GM18858 (cell line): ENCODE measurements around the gene CFAP251.
"Not testable (repeated sequence)": the region's sequence is repeated elsewhere in the genome, so short reads cannot be mapped to it uniquely, and the experiment has no call there.

Experiments
- ATAC-seq: cut with Tn5 transposase; IDR thresholded peaks from one replicate; pipeline ENCODE4 v1.9.1; 2021; ENCODE audit not compliant: unreplicated experiment

The CFAP251 gene

GRCh38 chr12:121917950-121918678 lies at the start of gene CFAP251:
CFAP251 (plus strand) TSS chr12:121918592; CDS start chr12:121921306, 2,714 bp downstream.
- peak; percentile 62 for ATAC-seq

GRCh38 chr12:121869229-121869628 lies 49.2 kb upstream of the CFAP251 start:
- not testable (repeated sequence) for ATAC-seq

- no peak for ATAC-seq
These were observed 46.9 kb upstream of the CFAP251 start for GRCh38 chr12:121871467-121871866.

- ATAC-seq: no peak
These were observed 45.7 kb upstream of the CFAP251 start for GRCh38 chr12:121872546-121873215.

GRCh38 chr12:121873216-121873569 lies 45.2 kb upstream of the CFAP251 start:
- ATAC-seq: no peak

GRCh38 chr12:121874071-121874470 lies 44.3 kb upstream of the CFAP251 start:
- no peak for ATAC-seq

- ATAC-seq: no peak
These were observed 42.8 kb upstream of the CFAP251 start for GRCh38 chr12:121875582-121875981.

GRCh38 chr12:121876080-121876447 lies 42.3 kb upstream of the CFAP251 start:
- ATAC-seq: not testable (repeated sequence)

- no peak for ATAC-seq
These were observed 35.1 kb upstream of the CFAP251 start for GRCh38 chr12:121883315-121883660.

GRCh38 chr12:121885129-121885528 lies 33.3 kb upstream of the CFAP251 start:
- not testable (repeated sequence) for ATAC-seq

- ATAC-seq: no peak
These were observed 30.3 kb upstream of the CFAP251 start for GRCh38 chr12:121888083-121888477.

- ATAC-seq: peak; percentile 75
These were observed 29.7 kb upstream of the CFAP251 start, which contains the start of gene PSMD9 for GRCh38 chr12:121888478-121889273. PSMD9 (plus strand) TSS chr12:121888790; CDS start chr12:121888857, 67 bp downstream.

GRCh38 chr12:121889274-121889624 lies 29.1 kb upstream of the CFAP251 start:
- ATAC-seq: no peak

- not testable (repeated sequence) for ATAC-seq
These were observed 28.7 kb upstream of the CFAP251 start for GRCh38 chr12:121889661-121890060.

GRCh38 chr12:121892673-121893561 lies 25.5 kb upstream of the CFAP251 start:
- ATAC-seq: no peak

GRCh38 chr12:121893961-121894460 lies 24.4 kb upstream of the CFAP251 start:
- no peak for ATAC-seq

- no peak for ATAC-seq
These were observed 23.8 kb upstream of the CFAP251 start for GRCh38 chr12:121894633-121895032.

GRCh38 chr12:121898287-121898686 lies 20.1 kb upstream of the CFAP251 start:
- no peak for ATAC-seq

- ATAC-seq: no peak
These were observed 18.8 kb upstream of the CFAP251 start for GRCh38 chr12:121899590-121899989.

- ATAC-seq: no peak
These were observed 15.2 kb upstream of the CFAP251 start for GRCh38 chr12:121903202-121903601.

GRCh38 chr12:121905746-121906145 lies 12.6 kb upstream of the CFAP251 start:
- no peak for ATAC-seq
